Activated naive CD4-positive, alpha-beta T cell treated with anti-CD3 and anti-CD28 coated beads for 36 hours (primary cell): ENCODE data around the gene TCERG1L. TPM values are rescaled to one million over a fixed set of nuclear protein-coding genes. Genes with fewer than 3 reads are reported as not detected.

Experiments
- CTCF ChIA-PET: fragments of 350-600 bp; sonication (Branson Sonifier 250); formaldehyde crosslinking; loops from one replicate; lab custom pipeline; 2021; ENCODE audit warnings: antibody characterized with exemption; lab: Charles Lee
- DNase-seq: peaks from one replicate; pipeline ENCODE4 v3.0.0-alpha.2; 2020
- H3K27ac Mint-ChIP-seq: one replicate; pipeline ENCODE4 v1.8.0; 2021; ENCODE audit warnings: mild to moderate bottlenecking, mixed read lengths
- H3K27me3 Mint-ChIP-seq: one replicate; pipeline ENCODE4 v1.8.0; 2021; ENCODE audit warnings: low read depth, mixed read lengths
- H3K36me3 Mint-ChIP-seq: one replicate; pipeline ENCODE4 v1.8.0; 2021; ENCODE audit warnings: low read depth, mixed read lengths
- H3K4me1 Mint-ChIP-seq: one replicate; pipeline ENCODE4 v1.8.0; 2021; ENCODE audit warnings: low read depth, mixed read lengths
- H3K4me3 Mint-ChIP-seq: one replicate; pipeline ENCODE4 v1.8.0; 2021; ENCODE audit warnings: mild to moderate bottlenecking, moderate library complexity, mixed read lengths
- H3K9me3 Mint-ChIP-seq: one replicate; pipeline ENCODE4 v1.8.0; 2021; ENCODE audit warnings: mixed read lengths
- intact Hi-C: fragments of 100-400 bp; cut with micrococcal nuclease; formaldehyde crosslinking; loops from one replicate; pipeline ENCODE4 v1.15.1; 2023
- total RNA-seq, 2 experiments: library from RNA; stranded (reverse); gene quantifications; one replicate each; pipeline ENCODE4 v1.2.3, GENCODE V29; 2021

The TCERG1L gene
- total RNA-seq, 2 experiments from 2014 or later: 0.10 TPM; not detected in 1

DNA sequence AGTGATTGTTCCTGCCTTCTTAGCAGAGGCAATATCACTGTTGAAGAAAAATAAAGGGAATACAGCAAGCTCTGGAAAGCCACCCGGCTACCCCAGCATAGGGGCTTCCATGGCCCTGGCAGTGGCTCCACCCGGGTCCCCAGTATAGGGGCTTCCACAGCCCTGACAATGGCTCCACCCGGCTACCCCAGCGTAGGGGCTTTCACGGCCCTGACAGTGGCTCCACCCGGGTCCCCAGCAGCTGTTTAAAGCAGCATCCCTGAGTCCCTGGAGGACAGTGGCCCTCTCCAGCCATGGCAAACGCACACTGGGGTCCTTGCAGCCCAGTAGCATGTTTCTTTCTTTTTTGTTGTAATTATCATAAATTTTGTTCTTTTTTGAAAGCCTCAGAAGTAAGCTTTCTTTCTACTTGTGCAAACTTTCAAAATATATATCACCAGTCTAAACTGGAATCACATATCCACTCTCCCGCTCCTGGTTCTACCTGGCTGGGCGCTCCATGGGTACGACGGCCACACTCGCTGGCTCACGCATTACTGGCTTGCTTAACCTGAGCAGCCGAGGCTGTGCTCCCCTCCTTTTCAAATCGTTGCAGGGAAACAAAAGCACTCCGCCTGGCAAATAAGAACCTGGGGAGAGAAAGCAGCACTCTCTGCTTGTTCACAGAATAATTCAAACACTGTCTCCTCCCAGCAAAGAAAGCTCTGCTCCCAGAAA lies 62.1 kb downstream of the TCERG1L start:
- CTCF ChIA-PET: no interaction called here
- Mint-ChIP-seq H3K4me1 (no peaks in the 10 kb centered on the region), H3K27ac (no peak overlapping the region), H3K9me3 (no peaks in the 10 kb centered on the region), H3K27me3 (peaks cover 4% of the 10 kb centered on the region), H3K36me3 (no peaks in the 10 kb centered on the region), H3K4me3 (no peak overlapping the region)
- no peak for DNase-seq
- intact Hi-C loops: no loop called here

DNA sequence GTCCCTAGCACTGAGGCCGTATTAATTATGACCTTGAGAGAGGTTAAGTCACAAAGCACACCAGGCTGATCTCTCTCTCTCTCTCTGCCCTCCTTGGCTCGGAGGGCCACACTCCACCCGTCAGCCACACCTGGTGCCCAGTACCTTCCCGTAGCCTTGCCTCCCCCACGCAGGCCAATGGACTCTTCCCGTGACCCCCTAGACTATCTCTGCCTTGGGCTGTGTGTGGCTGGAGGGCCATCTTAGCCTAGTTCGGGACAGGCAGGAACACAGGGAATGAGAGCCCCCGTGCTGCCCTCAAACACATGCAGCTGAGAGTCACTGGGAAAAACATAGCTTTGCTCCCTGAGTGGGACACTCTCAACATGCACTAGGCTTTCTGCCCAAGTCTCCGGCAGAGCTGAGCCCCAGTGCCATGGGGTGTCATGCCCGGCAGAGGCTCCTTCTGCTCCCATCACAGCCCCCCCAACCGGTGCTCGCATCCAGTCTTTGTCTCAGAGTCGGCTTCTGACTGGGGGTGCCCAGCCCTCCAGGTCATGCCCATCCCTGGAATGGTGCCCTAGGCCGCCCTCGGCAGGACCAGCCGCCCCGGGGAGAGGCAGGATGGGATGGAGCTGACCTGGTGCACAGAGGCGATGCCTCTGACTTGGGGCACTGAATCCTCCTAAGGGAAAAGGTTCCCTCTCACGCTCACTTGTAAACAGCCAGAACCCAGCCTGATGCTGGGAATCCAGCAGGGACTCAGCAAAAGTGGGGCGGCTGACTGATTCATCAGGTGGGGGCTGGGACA lies 63.0 kb downstream of the TCERG1L start:
- Mint-ChIP-seq H3K4me1 (no peaks in the 10 kb centered on the region), H3K27ac (no peak overlapping the region), H3K36me3 (no peaks in the 10 kb centered on the region), H3K9me3 (no peaks in the 10 kb centered on the region), H3K27me3 (peaks cover 4% of the 10 kb centered on the region), H3K4me3 (no peak overlapping the region)
- DNase-seq: no peak
- intact Hi-C loops: no loop called here
- CTCF ChIA-PET: no interaction called here

DNA sequence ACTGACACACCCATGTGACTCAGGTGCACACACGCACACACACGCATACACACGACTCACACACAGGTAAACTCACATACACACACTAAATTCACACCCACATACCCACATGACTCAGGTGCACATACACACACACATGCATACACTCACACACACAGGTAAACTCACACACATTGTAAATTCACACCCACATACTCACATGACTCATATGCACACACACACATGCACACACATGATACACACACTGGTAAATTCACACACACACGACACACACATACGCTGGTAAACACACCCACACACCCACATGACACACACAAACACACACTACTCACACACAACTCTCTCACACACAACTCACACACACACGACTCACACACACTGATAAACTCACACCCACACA lies 63.6 kb downstream of the TCERG1L start:
- Mint-ChIP-seq H3K9me3 (no peaks in the 10 kb centered on the region), H3K36me3 (no peaks in the 10 kb centered on the region), H3K27ac (no peak overlapping the region), H3K4me3 (no peak overlapping the region), H3K4me1 (no peaks in the 10 kb centered on the region), H3K27me3 (peaks cover 4% of the 10 kb centered on the region)
- CTCF ChIA-PET: no interaction called here
- intact Hi-C loops: no loop called here
- DNase-seq: no peak

GRCh38 chr10:131246775-131247174 lies 64.7 kb downstream of the TCERG1L start:
- CTCF ChIA-PET: no interaction called here
- no peak for DNase-seq
- Mint-ChIP-seq H3K4me3 (no peak overlapping the region), H3K4me1 (no peaks in the 10 kb centered on the region), H3K27ac (no peak overlapping the region), H3K36me3 (no peaks in the 10 kb centered on the region), H3K9me3 (no peaks in the 10 kb centered on the region), H3K27me3 (peaks cover 2% of the 10 kb centered on the region)
- intact Hi-C loops: no loop called here

- no peak overlapping the region for H3K4me3 Mint-ChIP-seq
- intact Hi-C loops: no loop called here
- H3K27me3 Mint-ChIP-seq: no peaks in the 10 kb centered on the region
- H3K9me3 Mint-ChIP-seq: no peaks in the 10 kb centered on the region
- CTCF ChIA-PET: no interaction called here
- no peaks in the 10 kb centered on the region for H3K4me1 Mint-ChIP-seq
- H3K36me3 Mint-ChIP-seq: no peaks in the 10 kb centered on the region
- H3K27ac Mint-ChIP-seq: no peak overlapping the region
- no peak for DNase-seq
These were observed 65.4 kb downstream of the TCERG1L start for GRCh38 chr10:131246089-131246488.

- Mint-ChIP-seq H3K9me3 (no peaks in the 10 kb centered on the region), H3K27me3 (no peaks in the 10 kb centered on the region), H3K4me3 (no peak overlapping the region), H3K36me3 (no peaks in the 10 kb centered on the region), H3K27ac (no peak overlapping the region), H3K4me1 (no peaks in the 10 kb centered on the region)
- intact Hi-C loops: no loop called here
- CTCF ChIA-PET: no interaction called here
- no peak for DNase-seq
These were observed 66.0 kb downstream of the TCERG1L start for GRCh38 chr10:131245475-131246059.

GRCh38 chr10:131244836-131245235 lies 66.7 kb downstream of the TCERG1L start:
- no peak overlapping the region for H3K4me3 Mint-ChIP-seq
- no peaks in the 10 kb centered on the region for H3K9me3 Mint-ChIP-seq
- no peaks in the 10 kb centered on the region for H3K36me3 Mint-ChIP-seq
- no peaks in the 10 kb centered on the region for H3K27me3 Mint-ChIP-seq
- H3K4me1 Mint-ChIP-seq: no peaks in the 10 kb centered on the region
- no peak overlapping the region for H3K27ac Mint-ChIP-seq
- no peak for DNase-seq
- intact Hi-C loops: no loop called here
- CTCF ChIA-PET: no interaction called here

DNA sequence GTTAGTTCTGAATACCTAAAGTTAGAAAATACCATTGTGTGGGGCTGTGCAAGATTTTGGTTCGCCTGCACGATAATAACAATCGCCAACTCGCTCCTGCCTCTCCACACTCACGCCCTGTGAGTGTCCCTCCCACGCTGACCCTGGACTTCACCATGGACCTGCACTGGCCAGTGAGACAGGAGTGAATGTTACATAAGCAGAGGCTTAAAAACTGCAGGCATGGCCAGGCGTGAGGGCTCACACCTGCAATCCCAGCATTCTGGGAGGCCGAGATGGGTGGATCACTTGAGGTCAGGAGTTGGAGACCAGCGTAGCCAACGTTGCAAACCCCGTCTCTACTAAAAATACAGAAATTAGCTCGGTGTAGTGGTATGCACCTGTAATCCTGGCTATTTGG lies 68.4 kb downstream of the TCERG1L start:
- Mint-ChIP-seq H3K9me3 (no peaks in the 10 kb centered on the region), H3K27me3 (peaks cover 5% of the 10 kb centered on the region), H3K36me3 (no peaks in the 10 kb centered on the region), H3K4me3 (no peak overlapping the region), H3K27ac (no peak overlapping the region), H3K4me1 (no peaks in the 10 kb centered on the region)
- CTCF ChIA-PET: no interaction called here
- intact Hi-C loops: loop anchor here (2.0 kb wide), 1 partner anchor 632 kb away; no protein-coding TSS in a partner anchor
- DNase-seq: no peak

GRCh38 chr10:131242007-131242406 lies 69.5 kb downstream of the TCERG1L start:
- no peak overlapping the region for H3K4me3 Mint-ChIP-seq
- H3K9me3 Mint-ChIP-seq: no peaks in the 10 kb centered on the region
- DNase-seq: peak; percentile 14
- H3K36me3 Mint-ChIP-seq: no peaks in the 10 kb centered on the region
- H3K4me1 Mint-ChIP-seq: no peaks in the 10 kb centered on the region
- H3K27me3 Mint-ChIP-seq: peaks cover 11% of the 10 kb centered on the region
- intact Hi-C loops: loop anchor here (2.0 kb wide), 1 partner anchor 633 kb away; no protein-coding TSS in a partner anchor
- no peak overlapping the region for H3K27ac Mint-ChIP-seq
- CTCF ChIA-PET: no interaction called here

DNA sequence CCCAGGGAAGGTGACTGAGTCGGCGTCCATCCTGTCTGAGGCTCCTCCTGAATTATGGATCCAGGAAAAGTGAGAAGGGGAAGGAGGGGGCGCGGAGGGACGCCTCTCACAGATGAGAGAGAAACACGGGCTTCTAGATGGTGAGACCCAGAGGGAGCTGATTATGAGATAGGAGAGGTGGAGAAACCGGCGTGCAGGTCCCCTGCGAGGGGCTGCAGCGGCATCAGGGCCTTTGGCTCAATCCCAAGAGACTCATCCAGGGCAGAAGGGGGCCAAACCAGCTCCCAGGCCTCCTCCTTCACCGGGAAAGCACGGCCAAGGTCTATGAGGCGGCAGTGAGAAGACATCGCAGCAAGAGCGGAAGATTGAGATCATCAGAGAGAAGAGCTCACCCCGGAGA lies 70.8 kb downstream of the TCERG1L start:
- intact Hi-C loops: no loop called here
- no peaks in the 10 kb centered on the region for H3K36me3 Mint-ChIP-seq

DNA sequence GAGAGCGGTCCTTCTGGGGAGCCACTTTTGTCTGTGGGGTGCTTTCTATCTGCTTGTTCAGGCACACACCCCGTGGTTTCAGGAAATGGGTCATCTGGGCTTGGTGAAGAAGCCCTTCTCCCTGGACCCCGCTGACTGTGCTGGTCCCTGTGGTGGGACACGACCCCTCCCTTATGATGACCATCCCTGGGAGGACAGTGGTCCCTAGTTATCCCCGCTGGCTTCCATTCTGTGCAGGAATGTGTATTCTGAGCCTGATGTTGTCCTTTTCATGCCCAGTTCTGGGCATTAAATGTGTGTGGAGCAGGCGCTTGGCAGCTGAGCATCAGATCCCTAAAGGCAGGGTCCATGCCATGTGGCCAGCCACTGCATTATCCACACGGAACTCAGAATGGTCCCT lies 71.6 kb downstream of the TCERG1L start:
- Mint-ChIP-seq H3K27me3 (peaks cover 11% of the 10 kb centered on the region), H3K9me3 (no peaks in the 10 kb centered on the region), H3K27ac (no peak overlapping the region), H3K4me1 (no peaks in the 10 kb centered on the region), H3K36me3 (no peaks in the 10 kb centered on the region), H3K4me3 (no peak overlapping the region)
- intact Hi-C loops: no loop called here
- CTCF ChIA-PET: no interaction called here
- no peak for DNase-seq

More for the DNA sequence above, 70.8 kb downstream of the TCERG1L start:
- DNase-seq: no peak
- H3K9me3 Mint-ChIP-seq: no peaks in the 10 kb centered on the region
- CTCF ChIA-PET: no interaction called here
- H3K27ac Mint-ChIP-seq: no peak overlapping the region
- no peaks in the 10 kb centered on the region for H3K4me1 Mint-ChIP-seq
- peaks cover 11% of the 10 kb centered on the region for H3K27me3 Mint-ChIP-seq
- H3K4me3 Mint-ChIP-seq: no peak overlapping the region

DNA sequence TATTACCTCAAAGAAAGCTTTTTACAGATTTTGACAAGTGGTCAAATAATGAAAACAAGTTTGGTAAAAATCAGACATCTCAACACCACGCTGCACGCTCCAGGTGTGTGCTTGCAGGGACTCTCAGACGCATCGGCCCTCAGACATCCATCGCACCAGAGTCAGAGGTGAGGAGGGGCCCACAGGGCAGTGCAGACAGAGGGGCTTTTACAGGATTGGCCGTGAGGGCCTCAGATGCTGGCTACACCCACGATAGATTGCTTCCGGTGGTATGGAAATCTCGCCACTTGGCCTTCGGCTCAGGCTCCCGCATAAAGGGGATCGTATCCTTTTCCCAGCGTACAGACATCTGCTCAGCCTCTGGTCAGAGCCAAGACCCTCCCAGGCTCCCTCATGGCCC lies 72.1 kb downstream of the TCERG1L start:
- H3K27me3 Mint-ChIP-seq: peaks cover 11% of the 10 kb centered on the region
- H3K4me1 Mint-ChIP-seq: no peaks in the 10 kb centered on the region
- intact Hi-C loops: no loop called here

More for the DNA sequence above, 72.1 kb downstream of the TCERG1L start:
- CTCF ChIA-PET: no interaction called here
- DNase-seq: no peak
- H3K4me3 Mint-ChIP-seq: no peak overlapping the region
- no peak overlapping the region for H3K27ac Mint-ChIP-seq
- H3K36me3 Mint-ChIP-seq: no peaks in the 10 kb centered on the region
- no peaks in the 10 kb centered on the region for H3K9me3 Mint-ChIP-seq
